HG02798 (cell line): ENCODE data around the gene C20orf141.
A peak's percentile ranks its signal among the peaks of the same experiment; 100 is the strongest.
"Not testable (repeated sequence)": the region's sequence is repeated elsewhere in the genome, so short reads cannot be mapped to it uniquely, and the experiment has no call there.

Experiments used
- ATAC-seq: cut with Tn5 transposase; IDR thresholded peaks from one replicate; pipeline ENCODE4 v1.9.1; 2021; ENCODE audit warnings: mild to moderate bottlenecking; ENCODE audit not compliant: unreplicated experiment, poor library complexity

The C20orf141 gene

DNA sequence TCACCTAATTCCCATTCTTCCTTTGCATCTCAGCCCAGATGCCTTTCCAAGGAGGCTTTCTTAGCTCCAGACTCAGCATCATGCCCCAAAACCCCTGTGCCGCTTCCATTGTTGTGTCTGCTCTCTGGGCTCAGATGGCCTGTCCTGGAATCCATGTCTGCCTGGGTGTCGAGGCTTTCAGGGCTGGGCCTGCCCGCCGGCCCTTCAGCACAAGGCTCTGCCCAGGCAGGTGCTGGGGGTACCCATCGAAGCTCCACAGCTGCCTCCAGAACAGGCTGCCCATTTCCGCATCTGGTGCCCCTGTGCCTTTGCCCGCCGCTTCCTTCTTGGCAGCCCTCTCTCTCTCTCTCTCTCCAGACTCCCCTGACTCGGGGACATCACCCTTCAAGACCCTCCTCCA, 15.5 kb upstream of the C20orf141 start:
- no peak for ATAC-seq

DNA sequence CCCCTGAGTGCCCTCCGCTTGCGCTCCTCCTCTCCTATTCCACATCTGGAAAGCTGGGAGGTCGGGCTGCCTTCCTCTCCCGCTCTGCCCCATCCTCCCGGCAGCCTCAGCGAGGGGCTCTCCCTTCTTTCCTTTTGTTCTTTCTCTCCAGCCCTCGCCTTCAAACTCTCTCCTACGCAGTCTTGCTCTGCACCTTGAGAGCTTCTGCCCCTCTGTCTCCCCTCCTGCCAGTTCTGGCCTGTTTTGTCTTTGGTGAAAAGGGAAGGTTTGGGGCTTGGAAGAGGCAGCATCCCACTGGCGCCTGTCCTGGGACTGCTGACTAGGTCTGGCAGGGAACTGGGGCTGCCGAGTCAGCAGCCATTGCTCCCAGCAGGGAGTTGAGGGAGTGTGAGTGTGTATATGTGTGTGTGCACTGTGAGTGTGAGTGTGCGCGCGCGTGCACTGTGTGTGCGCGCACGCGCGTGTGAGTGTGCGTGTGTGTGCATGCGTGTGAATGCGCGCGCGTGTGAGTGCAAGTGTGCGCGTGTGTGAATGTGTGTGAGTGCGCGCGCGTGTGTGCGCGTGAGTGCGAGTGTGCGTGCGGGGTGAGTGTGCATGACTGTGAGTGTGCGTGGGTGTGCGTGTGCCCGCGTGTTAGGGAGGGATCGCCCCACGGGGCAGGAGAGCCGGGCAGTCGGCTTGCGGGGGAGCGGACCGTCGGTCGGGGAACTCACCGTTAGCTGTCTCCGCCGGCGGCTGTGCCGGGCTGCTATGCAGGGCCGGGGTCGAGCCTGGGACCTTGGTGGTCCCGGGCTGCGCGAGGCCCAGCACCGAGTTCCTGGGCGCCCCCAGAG, 14.9 kb upstream of the C20orf141 start:
- ATAC-seq = peak; percentile 22

DNA sequence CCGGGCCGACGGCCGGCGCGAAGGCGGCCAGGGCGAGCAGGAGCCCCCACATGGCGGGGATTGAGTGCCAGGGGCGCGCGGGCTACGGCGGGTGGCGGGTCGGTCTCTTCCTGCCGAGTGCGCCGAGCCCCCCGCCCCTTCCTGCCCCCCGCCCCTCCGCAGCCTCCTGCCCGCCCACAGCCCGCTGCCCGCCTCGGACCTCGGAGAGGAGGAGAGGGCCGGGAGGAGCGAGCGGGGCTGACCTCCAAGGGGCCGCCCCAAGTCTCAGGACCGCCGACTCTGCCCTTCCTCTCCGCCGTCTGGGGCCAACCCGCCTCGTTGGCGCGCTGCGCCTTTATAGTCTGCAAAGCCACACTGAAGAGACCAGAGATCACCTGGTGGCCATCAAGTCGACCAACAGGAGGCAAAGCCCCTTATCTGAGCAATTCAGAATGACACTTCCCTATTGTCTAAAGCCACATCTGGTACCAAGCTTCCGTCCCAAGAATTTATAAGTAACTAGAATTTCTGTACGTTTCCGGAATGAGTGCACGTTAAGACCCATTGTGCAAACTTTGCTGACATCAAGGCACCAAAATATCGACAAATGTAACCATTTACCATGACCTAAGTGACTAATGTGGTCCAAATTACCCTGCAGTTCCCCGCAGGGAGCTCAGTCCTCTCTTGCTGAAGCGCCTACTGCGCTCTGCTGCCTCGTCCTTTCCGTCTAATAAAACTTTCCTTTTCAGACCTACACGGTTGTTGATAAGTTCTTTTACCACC, 14.1 kb upstream of the C20orf141 start, which contains the start of gene CPXM1:
Gene CPXM1, minus strand, starts transcription at position 107 of the 765 bp plus-strand sequence. Its CDS starts 55 bp downstream, at position 52.
- ATAC-seq = peak; percentile 37

DNA sequence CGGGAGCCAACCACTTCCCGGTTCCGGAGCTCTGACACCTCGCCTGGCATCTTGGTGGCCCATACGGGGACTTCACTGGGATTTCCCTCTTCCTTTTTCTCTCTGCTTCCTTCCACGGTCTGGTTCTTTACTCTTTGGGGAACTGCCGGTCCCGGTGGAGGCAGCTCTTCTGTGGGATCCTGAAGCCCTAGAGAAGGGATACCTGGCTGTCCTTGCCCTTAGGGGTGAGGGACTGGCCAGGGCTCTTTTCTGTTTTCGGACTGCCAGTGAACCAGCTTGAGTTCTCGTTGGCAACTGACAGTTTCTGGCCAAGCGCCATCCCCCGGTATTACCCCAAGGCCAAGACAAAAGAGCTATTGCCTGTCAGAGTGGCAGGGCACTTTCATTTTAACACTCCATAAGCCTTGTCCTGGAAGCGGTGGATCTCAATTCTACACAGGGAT, 13.5 kb upstream of the C20orf141 start:
- no peak for ATAC-seq

DNA sequence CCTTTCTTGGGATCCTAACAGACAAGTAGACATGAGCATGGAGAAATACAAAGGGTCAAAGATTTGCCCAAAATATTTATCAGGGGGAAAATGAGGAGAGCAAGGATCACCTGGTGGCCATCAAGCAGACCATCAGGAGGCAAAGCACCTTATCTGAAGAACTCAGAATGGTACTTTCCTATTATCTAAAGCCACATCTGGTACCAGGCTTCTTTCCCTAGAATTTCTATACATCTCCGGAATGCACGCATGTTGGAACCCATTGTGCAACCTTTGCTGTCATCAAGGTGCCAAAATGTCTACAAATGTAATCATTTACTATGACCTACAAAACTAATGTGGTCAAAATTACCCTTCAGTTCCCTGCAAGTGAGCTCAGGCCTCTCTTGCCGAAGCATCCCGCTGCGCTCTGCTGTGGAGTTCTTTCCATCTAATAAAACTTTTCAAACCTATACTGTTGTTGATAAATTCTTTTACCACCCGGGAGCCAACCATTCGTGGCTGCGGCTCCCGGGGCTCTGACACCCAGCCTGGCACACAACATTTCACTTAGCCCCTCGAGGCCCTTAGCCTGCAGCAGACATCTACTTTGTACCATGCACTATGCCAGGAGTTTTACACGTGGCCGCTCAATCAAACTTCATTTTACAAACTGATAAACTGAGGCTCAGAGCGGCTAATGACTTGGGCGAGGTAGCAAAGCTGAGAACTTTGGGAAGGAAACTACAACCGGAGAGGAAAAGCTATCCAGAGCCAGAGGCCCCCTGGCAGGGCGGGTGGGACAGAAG, 10.6 kb upstream of the C20orf141 start:
- ATAC-seq = no peak

DNA sequence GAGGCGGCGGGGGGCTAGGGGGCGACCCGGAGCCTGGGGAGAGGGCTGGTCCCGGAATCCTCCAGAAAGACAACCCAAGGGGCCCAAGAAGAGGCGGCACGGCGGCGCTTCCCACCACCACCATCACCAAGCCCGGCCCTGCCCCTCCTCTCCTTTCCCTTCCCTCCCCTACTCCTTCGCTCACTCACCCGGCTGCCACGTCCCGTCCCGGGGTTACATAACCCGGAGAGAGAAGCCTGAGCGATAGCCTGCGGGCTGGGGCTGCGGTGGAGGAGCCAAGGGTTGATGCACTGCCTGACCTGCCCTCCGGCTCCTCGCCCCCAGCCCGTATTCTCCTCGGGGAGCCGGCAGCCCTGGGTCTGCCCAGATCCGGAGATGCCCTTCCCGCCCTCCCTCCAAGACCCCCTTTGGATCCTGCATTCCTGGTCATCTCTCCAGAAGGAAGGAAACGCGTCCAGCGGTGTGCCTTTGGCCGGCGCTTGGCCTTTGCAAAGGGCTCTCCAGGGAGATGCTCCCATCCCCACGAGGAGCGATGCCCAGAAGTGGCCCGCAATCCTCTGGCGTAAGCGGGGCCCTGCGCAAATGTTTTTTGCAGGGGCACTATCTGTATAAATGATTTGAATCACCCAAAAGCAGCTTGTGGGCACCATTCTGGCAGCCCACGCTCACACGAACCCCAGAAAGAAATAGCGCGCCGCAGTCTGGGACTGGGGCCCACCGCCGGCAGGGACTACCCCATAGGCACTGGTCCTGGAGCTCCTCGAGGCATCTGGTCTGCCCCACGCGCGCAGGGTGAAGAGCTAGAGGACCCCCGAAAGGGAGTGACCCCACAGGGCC, 9.7 kb upstream of the C20orf141 start:
- ATAC-seq = no peak

DNA sequence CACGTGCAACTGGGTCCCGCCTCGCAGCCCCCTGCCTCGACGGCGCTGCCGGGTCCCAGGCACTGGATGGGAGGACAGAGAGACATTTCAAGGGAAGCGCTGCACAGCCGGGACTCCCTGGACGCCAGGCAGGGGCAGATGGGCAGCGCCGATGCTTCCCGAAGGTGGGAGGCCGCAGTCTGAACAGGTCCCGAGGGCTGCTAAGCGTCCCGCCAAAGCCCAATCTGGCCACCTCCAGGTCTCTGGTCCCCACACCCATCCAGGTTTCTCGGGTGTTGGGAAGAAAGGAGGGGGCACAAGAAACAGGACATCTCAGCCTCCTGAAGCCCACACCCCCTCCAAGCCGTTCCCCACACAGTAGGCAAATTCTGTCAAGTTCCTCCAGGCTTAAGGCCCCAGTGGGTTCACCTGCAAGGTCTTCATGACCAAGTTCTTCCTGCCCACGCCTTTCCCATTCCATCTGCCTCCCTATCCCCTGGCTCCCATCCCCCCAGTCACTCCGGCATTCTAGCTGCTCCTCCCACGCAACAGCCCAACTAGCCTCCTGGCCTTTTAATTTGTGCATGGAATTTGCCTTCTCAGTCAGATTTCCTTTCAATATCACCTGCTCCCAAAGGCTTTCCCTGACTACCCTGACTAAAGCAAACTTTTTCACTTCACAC, 9.0 kb upstream of the C20orf141 start:
- no peak for ATAC-seq

DNA sequence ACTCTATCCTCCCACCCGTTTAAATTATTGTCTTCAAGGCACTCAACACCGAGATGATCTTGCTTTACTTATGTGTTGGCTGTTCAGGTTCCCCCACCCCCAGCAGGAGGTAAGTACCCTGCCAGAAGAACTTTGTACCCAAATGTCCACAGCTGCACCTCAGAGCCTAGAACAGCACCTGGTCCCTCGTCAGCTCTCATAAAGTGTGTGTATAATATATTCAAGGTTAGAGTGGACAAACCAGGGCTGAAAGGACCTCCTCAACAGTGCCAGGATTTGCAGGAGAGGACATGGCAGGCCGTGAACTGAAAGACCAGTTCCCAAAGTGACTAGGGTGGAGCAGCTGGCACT, 8.5 kb upstream of the C20orf141 start:
- no peak for ATAC-seq

DNA sequence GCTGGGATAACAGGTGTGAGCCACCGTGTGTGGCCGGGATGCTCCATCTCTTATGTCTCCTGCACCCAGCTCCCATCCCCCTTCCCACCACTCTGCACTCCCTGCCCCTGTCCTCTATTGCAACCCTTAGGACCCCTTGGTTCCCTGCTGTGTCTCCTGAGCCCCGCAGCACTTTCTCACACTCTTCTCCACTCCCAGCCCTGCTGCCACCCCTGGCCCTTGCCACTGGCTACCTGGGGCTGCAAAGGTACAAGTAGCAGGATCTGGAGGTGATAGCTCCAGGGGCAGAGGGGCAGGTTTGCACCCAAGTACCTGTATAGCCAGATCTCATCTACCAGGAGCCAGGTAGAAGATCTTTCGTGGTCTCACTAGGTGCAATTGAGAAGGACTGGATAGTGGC, 7.8 kb upstream of the C20orf141 start:
- ATAC-seq = no peak

DNA sequence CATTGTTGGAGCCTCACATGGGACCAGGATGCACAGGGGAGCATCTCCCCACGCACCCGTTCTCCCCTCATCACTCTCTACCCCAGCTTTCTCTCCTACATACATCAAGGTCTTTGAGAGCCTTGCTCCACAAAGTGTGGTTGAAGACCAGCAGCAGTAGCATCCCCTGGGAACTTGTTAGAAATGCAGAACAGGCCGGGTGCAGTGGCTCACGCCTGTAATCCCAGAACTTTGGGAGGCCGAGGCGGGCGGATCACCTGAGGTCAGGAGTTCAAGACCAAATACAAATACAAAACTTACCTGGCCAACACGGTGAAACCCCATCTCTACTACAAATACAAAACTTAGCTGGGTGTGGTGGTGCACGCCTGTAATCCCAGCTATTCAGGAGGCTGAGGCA, 6.9 kb upstream of the C20orf141 start:
- not testable (repeated sequence) for ATAC-seq

DNA sequence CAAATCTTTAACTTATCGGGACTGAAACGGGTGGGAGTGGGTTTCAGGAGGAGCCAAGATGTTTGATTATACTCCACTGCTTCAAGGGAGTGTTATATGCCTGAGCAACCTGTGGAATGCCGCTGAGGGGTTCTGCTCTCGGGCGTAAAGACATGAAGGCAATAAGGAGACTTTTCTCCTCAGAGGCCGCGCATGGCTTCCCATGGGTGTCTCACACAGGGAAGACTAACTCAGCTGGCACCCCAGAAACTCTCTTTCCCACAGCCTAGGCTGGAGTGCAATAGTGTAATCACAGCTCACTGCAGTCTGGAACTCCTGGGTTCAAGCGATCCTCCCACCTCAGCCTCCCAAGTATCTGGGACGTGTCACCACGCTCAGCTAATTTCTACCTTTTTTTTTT, 5.1 kb upstream of the C20orf141 start:
- ATAC-seq = no peak

DNA sequence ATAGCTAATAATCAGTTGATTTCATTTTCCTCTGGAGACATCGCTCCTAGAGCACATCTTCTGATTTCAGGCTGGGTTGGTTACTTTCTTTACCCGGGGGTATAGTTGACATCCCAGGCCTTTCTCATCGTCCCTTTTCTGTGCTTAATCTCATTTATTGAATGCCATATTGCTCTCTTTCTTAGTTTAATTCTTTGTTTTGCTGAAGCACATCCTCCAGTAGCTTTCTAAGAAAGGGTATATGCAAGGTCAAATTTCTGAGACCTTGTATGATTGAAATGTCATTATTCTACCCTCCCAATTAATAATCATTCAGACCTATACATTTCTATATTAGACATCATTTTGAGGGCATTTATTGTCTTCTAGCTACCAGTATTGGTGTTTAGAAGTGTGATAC, 2.6 kb upstream of the C20orf141 start:
- ATAC-seq = no peak

DNA sequence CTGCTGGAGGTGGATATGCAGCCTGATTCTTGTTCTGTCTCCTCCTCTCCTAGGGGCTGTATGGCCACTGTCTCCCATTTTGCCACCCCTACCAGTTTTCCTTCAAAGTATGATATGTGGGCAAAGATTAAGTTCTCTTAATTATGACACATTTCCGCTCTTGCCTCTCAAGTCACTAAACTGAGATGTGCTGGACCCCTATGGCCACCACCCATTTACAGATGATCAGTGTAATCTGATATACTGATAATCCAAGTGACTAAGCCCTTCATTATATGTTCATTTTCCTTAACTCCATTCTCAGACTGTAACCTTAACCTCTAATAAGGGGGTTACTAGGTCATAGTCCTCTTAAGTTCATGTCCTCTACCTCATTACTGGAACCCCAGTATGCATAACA, 711 bp upstream of the C20orf141 start:
- ATAC-seq = no peak

DNA sequence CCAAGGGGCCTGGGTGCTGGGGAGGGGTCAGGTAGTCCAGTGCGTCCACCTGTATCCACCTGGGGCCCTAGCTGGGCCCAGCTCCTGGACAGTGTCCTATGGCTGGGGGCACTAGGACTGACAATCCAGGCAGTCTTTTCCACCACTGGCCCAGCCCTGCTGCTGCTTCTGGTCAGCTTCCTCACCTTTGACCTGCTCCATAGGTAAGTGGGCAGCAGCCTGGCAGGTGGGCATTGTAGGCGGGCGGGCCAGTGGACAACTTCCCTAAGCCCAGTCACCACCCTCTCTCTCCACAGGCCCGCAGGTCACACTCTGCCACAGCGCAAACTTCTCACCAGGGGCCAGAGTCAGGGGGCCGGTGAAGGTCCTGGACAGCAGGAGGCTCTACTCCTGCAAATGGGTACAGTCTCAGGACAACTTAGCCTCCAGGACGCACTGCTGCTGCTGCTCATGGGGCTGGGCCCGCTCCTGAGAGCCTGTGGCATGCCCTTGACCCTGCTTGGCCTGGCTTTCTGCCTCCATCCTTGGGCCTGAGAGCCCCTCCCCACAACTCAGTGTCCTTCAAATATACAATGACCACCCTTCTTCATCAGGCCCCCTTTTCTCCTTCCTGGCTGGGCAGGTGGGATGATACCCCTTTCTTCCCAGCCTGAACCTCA, 584 bp downstream of the C20orf141 start:
- ATAC-seq = no peak

DNA sequence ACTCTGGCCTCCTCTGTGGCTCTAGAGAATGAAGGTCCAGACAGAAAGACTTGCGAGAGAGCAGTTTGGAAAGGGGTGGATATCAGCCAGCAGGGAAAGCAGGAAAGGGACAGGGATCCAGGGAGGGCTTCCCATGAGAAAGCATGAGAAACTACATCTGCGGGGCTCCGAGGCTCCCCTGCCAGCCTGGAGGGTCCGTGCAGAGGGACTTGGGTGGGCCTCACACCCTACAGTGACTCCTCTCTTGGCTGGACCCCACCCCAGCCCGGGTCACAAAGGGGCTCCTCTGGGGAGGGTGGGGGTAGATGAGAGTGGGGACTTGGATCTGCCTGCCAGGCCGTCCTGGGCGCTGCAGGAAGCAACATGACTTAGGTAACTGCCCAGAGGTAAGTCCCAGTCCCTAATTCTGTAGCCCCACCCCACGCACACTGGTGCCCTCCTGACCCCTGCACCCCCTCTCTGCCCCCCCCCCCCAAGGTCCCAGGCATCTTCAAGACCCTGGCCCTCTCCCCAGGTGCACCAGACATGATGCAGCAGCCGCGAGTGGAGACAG, 1.3 kb downstream of the C20orf141 start, which contains the start of gene TMEM239:
Gene TMEM239, plus strand, starts transcription at position 335 of the 553 bp plus-strand sequence. Its CDS starts 191 bp downstream, at position 526.
- ATAC-seq = no peak

DNA sequence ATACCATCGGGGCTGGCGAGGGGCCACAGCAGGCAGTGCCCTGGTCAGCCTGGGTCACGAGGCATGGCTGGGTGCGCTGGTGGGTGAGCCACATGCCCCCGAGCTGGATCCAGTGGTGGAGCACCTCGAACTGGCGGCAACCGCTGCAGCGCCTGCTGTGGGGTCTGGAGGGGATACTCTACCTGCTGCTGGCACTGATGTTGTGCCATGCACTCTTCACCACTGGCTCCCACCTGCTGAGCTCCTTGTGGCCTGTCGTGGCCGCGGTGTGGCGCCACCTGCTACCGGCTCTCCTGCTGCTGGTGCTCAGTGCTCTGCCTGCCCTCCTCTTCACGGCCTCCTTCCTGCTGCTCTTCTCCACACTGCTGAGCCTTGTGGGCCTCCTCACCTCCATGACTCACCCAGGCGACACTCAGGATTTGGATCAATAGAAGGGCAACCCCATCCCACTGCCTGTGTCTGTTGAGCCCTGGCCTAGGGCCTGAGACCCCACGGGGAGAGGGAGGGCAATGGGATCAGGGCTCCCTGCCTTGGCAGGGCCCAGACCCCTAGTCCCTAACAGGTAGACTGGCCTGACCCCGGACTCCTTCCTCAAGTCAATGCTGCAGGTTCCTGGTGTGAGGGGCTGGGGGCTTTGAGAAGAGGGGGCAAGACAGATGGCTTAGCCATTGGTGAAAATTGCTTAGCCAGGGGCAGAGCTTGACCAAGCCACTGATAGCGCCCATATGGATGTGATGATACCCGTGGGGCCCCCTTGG, 2.0 kb downstream of the C20orf141 start:
- no peak for ATAC-seq

DNA sequence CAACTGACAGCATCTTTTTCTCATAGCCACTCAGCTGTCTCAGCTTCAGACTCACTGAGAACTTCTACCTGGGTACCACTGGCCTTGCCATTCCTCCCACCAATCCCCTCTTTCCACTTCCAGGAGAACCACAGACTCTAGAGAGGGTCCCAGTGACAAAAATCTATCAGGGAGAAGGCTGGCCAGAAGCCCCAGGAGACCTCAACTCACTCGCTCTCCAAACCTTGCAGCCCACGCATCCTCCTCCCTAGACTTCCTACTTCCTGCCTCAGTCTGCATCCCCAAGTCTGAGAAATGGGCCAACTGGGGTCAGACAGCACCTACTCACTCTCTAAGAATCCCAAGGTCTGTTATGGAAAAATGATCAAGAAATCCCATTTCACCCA, 2.5 kb downstream of the C20orf141 start:
- ATAC-seq = no peak
